Neural cell (in vitro differentiated cells): ENCODE data around the gene MARCHF11. TPM values are rescaled to one million over a fixed set of nuclear protein-coding genes. Genes with fewer than 3 reads are reported as not detected.

Experiments used
- H2AFZ ChIP-seq: fragments of 200-600, 300-800 bp; sonication (generic), shearing (Covaris generic); 2 replicates; pipeline ENCODE4 v1.6.0; 2014; ENCODE audit warnings: low read depth, mild to moderate bottlenecking, antibody characterized with exemption, low read length, moderate library complexity
- H3F3A ChIP-seq: fragments of 200-600 bp; shearing (Covaris generic); 2 replicates; pipeline ENCODE4 v1.6.1; 2016; ENCODE audit warnings: mild to moderate bottlenecking, moderate library complexity, mixed read lengths, antibody characterized with exemption, low read length; ENCODE audit not compliant: insufficient read depth, poor library complexity, severe bottlenecking
- H3K27ac ChIP-seq: fragments of 200-600, 300-800 bp; sonication (generic), shearing (Covaris generic); 2 replicates; pipeline ENCODE4 v1.5.1; 2014; ENCODE audit warnings: mild to moderate bottlenecking, low read length, moderate library complexity
- H3K27me3 ChIP-seq: fragments of 300-800, 200-600 bp; sonication (generic), shearing (Covaris generic); 2 replicates; pipeline ENCODE4 v1.6.0; 2014; ENCODE audit warnings: mild to moderate bottlenecking, low read depth, low read length, moderate library complexity; ENCODE audit not compliant: insufficient read depth
- H3K36me3 ChIP-seq: fragments of 300-800, 200-600 bp; sonication (generic), shearing (Covaris generic); 2 replicates; pipeline ENCODE4 v1.5.1; 2014; ENCODE audit warnings: mild to moderate bottlenecking, antibody characterized with exemption, low read length, moderate library complexity; ENCODE audit not compliant: insufficient read depth
- H3K4me2 ChIP-seq: fragments of 300-800, 200-600 bp; sonication (generic), shearing (Covaris generic); 2 replicates; pipeline ENCODE4 v1.6.0; 2014; ENCODE audit warnings: mild to moderate bottlenecking, low read length
- H3K4me3 ChIP-seq: fragments of 300-800, 200-600 bp; sonication (generic), shearing (Covaris generic); 2 replicates; pipeline ENCODE4 v1.5.1; 2014; ENCODE audit warnings: mild to moderate bottlenecking, low read length, moderate library complexity
- H3K79me2 ChIP-seq: fragments of 200-600 bp; shearing (Covaris generic); replicated peaks from 2 replicates; pipeline ENCODE4 v1.6.0; 2014; ENCODE audit warnings: mild to moderate bottlenecking, low read length, moderate library complexity; ENCODE audit not compliant: insufficient read depth
- H3K9ac ChIP-seq: fragments of 300-800, 200-600 bp; sonication (generic), shearing (Covaris generic); 2 replicates; pipeline ENCODE4 v1.6.1; 2016; ENCODE audit warnings: mild to moderate bottlenecking, low read length, mixed read lengths
- H3K9me2 ChIP-seq: fragments of 200-600 bp; shearing (Covaris generic); 2 replicates; pipeline ENCODE4 v1.6.1; 2016; ENCODE audit warnings: mild to moderate bottlenecking, low read length, mixed read lengths; ENCODE audit not compliant: insufficient read depth
- H3K9me3 ChIP-seq: fragments of 200-600, 300-800 bp; sonication (generic), shearing (Covaris generic); 2 replicates; pipeline ENCODE4 v1.6.1; 2016; ENCODE audit warnings: mild to moderate bottlenecking, mixed run types, low read length, moderate library complexity, mixed read lengths
- H4K20me1 ChIP-seq: fragments of 200-600 bp; shearing (Covaris generic); 2 replicates; pipeline ENCODE4 v1.6.1; 2016; ENCODE audit warnings: mild to moderate bottlenecking, mixed run types; ENCODE audit not compliant: insufficient read depth
- CTCF ChIP-seq: fragments of 450-650 bp; IDR thresholded peaks from 2 replicates; pipeline ENCODE4 v1.5.1; 2014; ENCODE audit warnings: antibody characterized with exemption, mild to moderate bottlenecking, moderate library complexity; ENCODE audit not compliant: poor library complexity, severe bottlenecking
- EP300 ChIP-seq: fragments of 450-650 bp; conservative IDR thresholded peaks from 2 replicates; pipeline ENCODE4 v1.6.1; 2014; ENCODE audit warnings: antibody characterized with exemption, mild to moderate bottlenecking, moderate library complexity; ENCODE audit not compliant: poor library complexity, severe bottlenecking
- EZH2 ChIP-seq: fragments of 200-600, 300-800 bp; shearing (Covaris generic), sonication (generic); IDR thresholded peaks from 2 replicates; pipeline ENCODE4 v1.6.1; 2014; ENCODE audit warnings: antibody characterized with exemption, low read length, borderline replicate concordance, mild to moderate bottlenecking; ENCODE audit not compliant: insufficient read depth, poor library complexity, severe bottlenecking
- MXI1 ChIP-seq: fragments of 450-650 bp; conservative IDR thresholded peaks from 2 replicates; pipeline ENCODE4 v1.6.1; 2014; ENCODE audit warnings: antibody characterized with exemption, mild to moderate bottlenecking; ENCODE audit not compliant: poor library complexity, severe bottlenecking
- POLR2AphosphoS5 ChIP-seq: IDR thresholded peaks from 2 replicates; pipeline ENCODE4 v1.6.1; 2012
- RAD21 ChIP-seq: fragments of 450-650 bp; conservative IDR thresholded peaks from 2 replicates; pipeline ENCODE4 v1.6.1; 2014; ENCODE audit warnings: antibody characterized with exemption, mild to moderate bottlenecking, moderate library complexity
- REST ChIP-seq: IDR thresholded peaks from 2 replicates; pipeline ENCODE4 v1.6.1; 2012; ENCODE audit warnings: borderline replicate concordance
- SMC3 ChIP-seq: fragments of 450-650 bp; conservative IDR thresholded peaks from 2 replicates; pipeline ENCODE4 v1.6.1; 2014; ENCODE audit warnings: antibody characterized with exemption, mild to moderate bottlenecking, moderate library complexity; ENCODE audit not compliant: poor library complexity
- TAF1 ChIP-seq: IDR thresholded peaks from 2 replicates; pipeline ENCODE4 v1.6.1; 2012; ENCODE audit warnings: low read depth
- polyA plus RNA-seq: library from polyadenylated mRNA; depleted of rRNA; stranded (reverse); fragments of >200 nt; gene quantifications from 2 replicates; pipeline ENCODE4 v1.2.3, GENCODE V29; 2014

Gene MARCHF11
- polyA plus RNA-seq, 1 donor from 2014 or later: 6.1 TPM

- peak; percentile 36 for TF ChIP-seq POLR2AphosphoS5
- no peak for TF ChIP-seq SMC3
- peak; percentile 72 for TF ChIP-seq EP300
- H3K4me2 ChIP-seq: no peak overlapping the region
These were observed 50.6 kb downstream of the MARCHF11 start for GRCh38 chr5:16128944-16129343.

GRCh38 chr5:16127865-16128544 is 51.6 kb downstream of the MARCHF11 start:
- Histone ChIP-seq H2AFZ (no peak overlapping the region), H3K27me3 (no peaks in the 10 kb centered on the region), H3K4me2 (no peak overlapping the region), H3K9ac (no peak overlapping the region), H3F3A (no peaks in the 10 kb centered on the region), H3K79me2 (no peaks in the 10 kb centered on the region), H3K9me3 (no peaks in the 10 kb centered on the region), H3K27ac (no peak overlapping the region), H3K36me3 (no peaks in the 10 kb centered on the region), H3K9me2 (no peaks in the 10 kb centered on the region), H3K4me3 (no peak overlapping the region), H4K20me1 (no peaks in the 10 kb centered on the region)
- TF ChIP-seq POLR2AphosphoS5 (no peak), CTCF (no peak), EZH2 (no peak), TAF1 (no peak), RAD21 (no peak), REST (no peak), MXI1 (no peak), EP300 (no peak), SMC3 (no peak)

More at GRCh38 chr5:16128944-16129343, 50.6 kb downstream of the MARCHF11 start:
- H3K27ac ChIP-seq: no peak overlapping the region
- H2AFZ ChIP-seq: no peak overlapping the region
- no peaks in the 10 kb centered on the region for H3K9me3 ChIP-seq
- H3K9me2 ChIP-seq: no peaks in the 10 kb centered on the region
- H3K36me3 ChIP-seq: no peaks in the 10 kb centered on the region
- no peaks in the 10 kb centered on the region for H4K20me1 ChIP-seq
- no peaks in the 10 kb centered on the region for H3K27me3 ChIP-seq
- peak overlapping the region; percentile 23 for H3K4me3 ChIP-seq
- no peaks in the 10 kb centered on the region for H3F3A ChIP-seq
- H3K79me2 ChIP-seq: no peaks in the 10 kb centered on the region
- no peak overlapping the region for H3K9ac ChIP-seq
